IPS-20b (cell line): ENCODE data around the gene RPL37.
"Not testable (repeated sequence)": the region's sequence is repeated elsewhere in the genome, so short reads cannot be mapped to it uniquely, and the experiment has no call there.

ENCODE experiments used
- H3K27ac ChIP-seq: one replicate; pipeline ENCODE4 v1.5.1; 2013; ENCODE audit warnings: low read length
- H3K27me3 ChIP-seq: 2 replicates; pipeline ENCODE4 v1.6.1; 2013; ENCODE audit warnings: mild to moderate bottlenecking, low read length, inconsistent platforms; ENCODE audit not compliant: insufficient read depth
- H3K36me3 ChIP-seq: 2 replicates; pipeline ENCODE4 v1.6.1; 2013; ENCODE audit warnings: low read depth, mild to moderate bottlenecking, inconsistent platforms, low read length, moderate library complexity; ENCODE audit not compliant: insufficient read depth
- H3K4me1 ChIP-seq: 2 replicates; pipeline ENCODE4 v1.6.1; 2013; ENCODE audit warnings: mild to moderate bottlenecking, control low read depth, inconsistent platforms, low read length, moderate library complexity; ENCODE audit not compliant: insufficient read depth
- H3K4me3 ChIP-seq: 2 replicates; pipeline ENCODE4 v1.5.1; 2013; ENCODE audit warnings: mild to moderate bottlenecking, low read length, inconsistent platforms
- H3K9ac ChIP-seq: 2 replicates; pipeline ENCODE4 v1.6.1; 2013; ENCODE audit warnings: low read depth, mild to moderate bottlenecking, inconsistent platforms, low read length, moderate library complexity
- H3K9me3 ChIP-seq: 2 replicates; pipeline ENCODE4 v1.6.1; 2013; ENCODE audit warnings: mild to moderate bottlenecking, low read depth, low read length, inconsistent platforms; ENCODE audit not compliant: insufficient read depth

The RPL37 gene

DNA sequence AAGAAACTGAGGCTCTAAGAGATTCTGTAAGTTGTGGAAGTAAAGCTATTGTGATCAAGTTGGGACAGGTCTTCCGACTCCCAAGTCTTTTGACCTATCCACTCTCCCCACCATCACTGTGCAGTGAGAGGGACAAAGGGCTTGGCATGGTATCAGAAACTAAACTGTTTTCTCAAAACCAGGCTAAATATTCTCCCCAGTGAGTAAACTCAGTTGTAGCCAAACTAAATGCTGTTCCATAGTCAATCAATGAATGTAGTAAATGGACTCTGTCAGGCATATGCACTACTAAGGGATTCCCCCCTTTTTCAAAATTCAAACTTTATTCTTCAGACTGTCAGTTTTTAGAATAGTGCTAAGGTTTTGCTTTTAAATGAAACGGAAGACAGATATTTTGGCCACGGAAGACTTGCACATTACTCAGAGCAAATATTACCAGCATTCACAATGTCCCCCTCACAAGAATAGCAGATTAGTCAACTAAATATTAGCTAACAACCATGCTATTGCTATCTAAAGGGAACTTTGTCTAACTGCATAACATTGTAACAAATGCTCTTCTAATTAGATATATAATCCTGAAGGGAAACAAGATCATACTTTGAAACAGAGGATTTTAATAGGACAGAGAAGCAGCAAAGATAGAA is 44.0 kb downstream of the RPL37 start:
- Histone ChIP-seq H3K27ac (no peak overlapping the region), H3K4me3 (no peak overlapping the region), H3K4me1 (no peaks in the 10 kb centered on the region), H3K9me3 (no peaks in the 10 kb centered on the region; the same call in 1 of the 2 replicates), H3K9ac (no peak overlapping the region), H3K36me3 (peaks cover 10% of the 10 kb centered on the region; the same call in 1 of the 2 replicates), H3K27me3 (no peaks in the 10 kb centered on the region)

DNA sequence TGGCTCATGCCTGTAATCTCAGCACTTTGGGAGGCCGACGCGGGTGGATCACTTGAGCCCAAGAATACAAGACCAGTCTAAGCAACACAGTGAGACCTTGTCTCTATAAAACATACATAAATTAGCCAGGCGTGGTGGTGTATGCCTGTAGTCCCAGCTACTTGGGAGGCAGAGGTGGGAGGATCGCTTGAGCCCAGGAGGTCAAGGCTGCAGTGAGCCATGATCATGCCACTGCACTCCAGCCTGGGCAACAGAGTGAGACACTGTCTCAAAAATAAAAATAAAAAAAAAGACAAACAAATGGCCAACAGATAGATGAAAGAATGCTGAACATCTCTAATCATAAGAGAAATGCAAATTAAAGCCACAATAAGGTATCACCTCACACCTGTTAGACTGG is 46.1 kb downstream of the RPL37 start:
- not testable (repeated sequence) for H3K9me3 ChIP-seq, H3K9ac ChIP-seq, H3K36me3 ChIP-seq

DNA sequence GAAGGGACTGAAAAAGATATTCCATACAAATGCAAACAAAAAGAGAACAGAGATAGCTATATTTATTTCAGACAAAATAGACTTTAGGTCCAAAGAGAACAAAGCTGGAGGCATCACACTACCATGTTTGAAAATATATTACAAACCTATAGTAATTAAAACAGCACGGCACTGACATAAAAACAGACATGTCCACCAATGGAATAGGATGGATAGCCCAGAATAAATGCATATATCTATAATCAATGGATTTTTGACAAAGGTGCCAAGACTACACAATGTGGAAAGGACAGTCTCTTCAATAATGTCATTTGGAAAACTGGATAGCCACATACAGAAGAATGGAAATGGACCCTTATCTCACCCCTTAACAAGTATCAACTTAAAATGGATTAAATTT is 47.0 kb downstream of the RPL37 start:
- H3K36me3 ChIP-seq = 0 out of 2 replicates have a peak, but pooled peaks cover 4% of the 10 kb centered on the region
- no peaks in the 10 kb centered on the region; the same call in 1 of the 2 replicates for H3K9me3 ChIP-seq
- no peaks in the 10 kb centered on the region for H3K4me1 ChIP-seq
- H3K27ac ChIP-seq = no peak overlapping the region
- H3K9ac ChIP-seq = no peak overlapping the region
- no peak overlapping the region for H3K4me3 ChIP-seq
- H3K27me3 ChIP-seq = no peaks in the 10 kb centered on the region

More for the DNA sequence above, 46.1 kb downstream of the RPL37 start:
- H3K27ac ChIP-seq, H3K27me3 ChIP-seq, H3K4me1 ChIP-seq, H3K4me3 ChIP-seq: not testable (repeated sequence)

DNA sequence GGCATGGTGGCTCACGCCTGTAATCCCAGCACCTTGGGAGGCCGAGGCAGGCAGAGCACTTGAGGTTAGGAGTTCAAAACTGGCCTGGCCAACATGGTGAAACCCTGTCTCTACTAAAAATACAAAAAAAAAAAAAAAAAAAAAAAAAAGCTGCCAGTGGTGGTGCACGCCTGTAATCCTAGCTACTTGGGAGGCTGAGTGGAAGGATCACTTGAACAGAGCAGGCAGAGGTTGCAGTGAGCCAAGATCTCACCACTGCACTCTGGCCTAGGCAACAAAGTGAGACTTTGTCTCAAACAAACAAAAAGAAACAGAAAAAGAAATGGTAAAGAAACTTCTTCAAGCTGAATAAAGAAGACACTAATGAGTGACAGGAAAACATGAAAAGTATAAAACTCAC is 48.4 kb downstream of the RPL37 start:
- not testable (repeated sequence) for H3K4me1 ChIP-seq, H3K4me3 ChIP-seq, H3K36me3 ChIP-seq, H3K27ac ChIP-seq, H3K9me3 ChIP-seq, H3K9ac ChIP-seq, H3K27me3 ChIP-seq

DNA sequence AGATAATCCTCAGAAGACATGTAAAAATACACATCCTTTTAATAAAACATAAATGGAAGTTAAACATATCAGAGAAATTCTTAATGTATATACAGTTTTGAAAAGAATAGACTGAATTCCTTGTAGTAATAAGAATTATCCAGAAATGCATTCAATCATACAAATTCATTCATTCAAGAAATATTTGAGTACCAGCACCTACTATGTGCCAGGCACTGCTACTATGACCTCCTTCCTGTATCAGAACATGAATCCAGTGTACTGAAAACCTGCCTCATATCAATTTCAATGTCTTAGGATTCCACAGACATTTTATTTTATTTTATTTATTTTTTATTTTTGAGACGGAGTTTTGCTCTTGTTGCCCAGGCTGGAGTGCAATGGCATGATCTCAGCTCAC is 50.1 kb downstream of the RPL37 start:
- Histone ChIP-seq H3K9me3 (no peaks in the 10 kb centered on the region; the same call in 1 of the 2 replicates), H3K36me3 (0 out of 2 replicates have a peak, but pooled peaks cover 4% of the 10 kb centered on the region), H3K4me3 (no peak overlapping the region), H3K27me3 (no peaks in the 10 kb centered on the region), H3K27ac (no peak overlapping the region), H3K4me1 (no peaks in the 10 kb centered on the region), H3K9ac (no peak overlapping the region)

DNA sequence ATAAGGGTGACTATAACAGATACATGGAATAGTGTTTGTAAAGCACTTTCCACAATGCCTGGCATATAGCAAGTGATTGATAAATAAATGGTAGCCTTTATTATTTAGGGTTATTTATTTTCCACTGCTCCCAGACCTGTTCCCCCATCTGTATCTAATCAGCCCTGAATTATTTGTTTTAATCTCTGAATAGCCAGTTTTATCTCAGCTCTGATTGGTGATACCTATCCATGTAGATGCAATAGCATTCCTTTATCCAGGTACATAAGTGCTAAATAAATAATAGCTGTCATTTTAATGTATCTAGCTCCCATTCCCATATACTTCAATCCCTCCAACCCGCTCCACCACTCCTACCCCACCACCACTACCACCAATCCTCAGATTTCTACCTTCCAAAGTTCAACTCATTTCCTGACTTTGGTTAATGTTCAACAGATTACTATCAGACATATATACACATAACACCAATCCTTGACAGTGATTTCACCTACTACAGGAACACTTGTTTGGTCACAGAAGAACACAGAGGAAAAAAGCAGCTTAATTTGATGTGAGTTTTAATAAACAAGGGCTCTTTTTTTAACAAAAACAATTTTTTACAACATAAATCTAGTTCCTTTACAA is 50.9 kb downstream of the RPL37 start:
- Histone ChIP-seq H3K4me1 (no peaks in the 10 kb centered on the region), H3K27ac (no peak overlapping the region), H3K4me3 (no peak overlapping the region), H3K9me3 (no peaks in the 10 kb centered on the region; the same call in 1 of the 2 replicates), H3K9ac (no peak overlapping the region; the same call in 1 of the 2 replicates), H3K36me3 (0 out of 2 replicates have a peak, but pooled peaks cover 4% of the 10 kb centered on the region), H3K27me3 (no peaks in the 10 kb centered on the region)

DNA sequence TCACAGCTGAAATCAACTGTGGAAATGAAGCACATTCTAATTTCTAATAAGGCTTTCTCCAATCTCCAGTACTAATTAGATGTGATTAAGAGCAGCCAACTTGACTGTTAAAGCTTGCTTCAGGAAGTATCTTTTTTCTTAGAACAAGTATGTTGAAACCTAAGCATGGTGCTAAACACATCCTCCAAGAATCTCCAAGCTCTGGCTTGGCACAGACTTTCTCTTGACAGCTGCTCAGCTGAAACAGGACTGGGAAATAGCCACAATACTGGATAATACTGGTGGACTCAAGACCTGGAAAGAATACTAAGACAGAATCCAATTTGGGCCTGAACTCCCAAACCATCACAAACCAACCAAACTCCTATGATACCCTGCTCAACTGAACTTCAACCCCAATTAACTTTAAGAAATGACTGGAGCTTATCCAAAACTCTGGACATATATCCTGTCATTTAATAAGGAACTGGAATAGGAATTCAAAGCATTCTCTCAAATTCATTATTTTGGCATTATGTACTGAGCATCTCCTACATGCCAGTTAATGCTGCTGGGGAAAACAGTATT is 53.1 kb downstream of the RPL37 start:
- Histone ChIP-seq H3K36me3 (peaks cover 8% of the 10 kb centered on the region; the same call in 1 of the 2 replicates), H3K4me1 (no peaks in the 10 kb centered on the region)

DNA sequence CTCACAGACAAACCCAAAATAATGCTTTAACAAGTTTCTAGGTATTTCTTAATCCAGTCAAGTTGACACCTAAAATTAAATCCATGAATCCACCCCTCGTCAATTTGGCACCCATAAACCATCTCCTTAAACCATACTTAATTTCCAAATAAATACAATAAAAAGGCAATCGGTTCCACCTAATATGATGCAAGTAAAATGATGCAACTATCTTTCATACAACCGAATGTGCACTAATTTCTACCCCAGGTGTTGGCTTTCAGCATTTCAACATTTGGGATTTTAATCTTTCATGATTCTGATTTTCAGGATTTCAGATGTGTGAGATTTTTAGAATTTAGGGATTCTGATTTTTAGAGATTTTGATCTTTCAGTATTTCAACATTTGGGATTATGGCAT is 54.2 kb downstream of the RPL37 start:
- Histone ChIP-seq H3K36me3 (peaks cover 14% of the 10 kb centered on the region), H3K9me3 (no peaks in the 10 kb centered on the region), H3K4me3 (no peak overlapping the region), H3K9ac (no peak overlapping the region), H3K4me1 (no peaks in the 10 kb centered on the region), H3K27ac (no peak overlapping the region), H3K27me3 (no peaks in the 10 kb centered on the region)

More for the DNA sequence above, 53.1 kb downstream of the RPL37 start:
- Histone ChIP-seq H3K27me3 (no peaks in the 10 kb centered on the region), H3K9ac (no peak overlapping the region), H3K27ac (no peak overlapping the region), H3K4me3 (no peak overlapping the region), H3K9me3 (no peaks in the 10 kb centered on the region)

DNA sequence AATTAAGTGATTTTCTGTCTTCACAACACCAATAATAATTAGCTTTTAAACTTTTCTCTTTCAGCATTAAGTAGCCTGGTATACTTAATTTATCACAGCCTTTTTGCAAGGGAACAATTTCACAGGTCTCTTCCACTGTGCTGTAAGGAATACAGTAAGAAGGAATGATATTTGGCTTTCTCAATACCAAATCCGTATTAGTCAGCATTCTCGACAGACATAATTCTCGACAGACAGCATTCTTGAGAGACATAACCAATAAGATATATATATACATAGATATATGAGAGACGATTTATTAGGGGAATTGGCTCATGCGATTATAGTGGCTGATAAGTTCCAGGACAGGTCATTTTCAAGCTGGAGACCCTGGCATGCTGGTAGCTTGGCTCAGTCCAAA is 54.8 kb downstream of the RPL37 start:
- no peak overlapping the region for H3K27ac ChIP-seq
- H3K9ac ChIP-seq = no peak overlapping the region
- no peaks in the 10 kb centered on the region for H3K9me3 ChIP-seq
- no peak overlapping the region for H3K4me3 ChIP-seq
- H3K36me3 ChIP-seq = peaks cover 21% of the 10 kb centered on the region
- H3K4me1 ChIP-seq = no peaks in the 10 kb centered on the region
- no peaks in the 10 kb centered on the region for H3K27me3 ChIP-seq

DNA sequence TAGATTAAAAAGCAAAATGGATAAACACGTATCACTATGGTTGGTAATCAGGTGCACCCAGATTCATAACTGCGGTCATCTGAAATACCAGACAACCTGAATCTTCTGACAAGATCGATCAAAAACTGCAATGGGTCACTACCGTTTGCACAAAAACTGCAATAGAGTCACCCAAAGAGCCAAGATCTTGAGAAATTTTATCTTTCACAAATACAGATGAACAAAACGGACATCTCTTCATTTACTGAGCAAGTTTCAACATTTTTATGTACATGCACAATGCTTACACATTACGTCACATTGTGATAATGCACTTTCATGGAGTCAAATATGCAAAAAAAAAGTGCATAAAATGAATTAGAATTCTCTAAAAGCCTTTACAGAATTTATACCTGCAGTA is 55.5 kb downstream of the RPL37 start:
- peaks cover 27% of the 10 kb centered on the region for H3K36me3 ChIP-seq
- H3K27ac ChIP-seq = no peak overlapping the region
- H3K9me3 ChIP-seq = no peaks in the 10 kb centered on the region
- no peaks in the 10 kb centered on the region for H3K27me3 ChIP-seq
- H3K4me3 ChIP-seq = no peak overlapping the region
- no peaks in the 10 kb centered on the region for H3K4me1 ChIP-seq
- H3K9ac ChIP-seq = no peak overlapping the region

DNA sequence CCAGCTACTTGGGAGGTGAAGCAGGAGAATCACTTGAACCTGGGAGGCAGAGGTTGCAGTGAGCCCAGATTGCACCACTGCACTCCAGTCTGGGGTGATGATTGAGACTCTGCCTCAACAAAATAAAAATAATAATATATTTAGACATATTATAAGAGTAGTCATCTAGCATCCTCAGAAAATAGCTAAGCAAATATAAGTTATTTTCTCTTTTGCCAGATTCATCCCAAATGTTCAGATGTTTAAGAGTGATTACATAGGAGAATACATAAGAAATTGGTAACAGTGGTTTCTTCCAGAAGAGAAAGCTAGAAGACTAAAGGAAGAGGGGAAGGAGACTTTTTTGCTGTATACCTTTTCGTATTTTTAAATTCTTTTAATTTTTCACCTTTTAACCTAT is 56.9 kb downstream of the RPL37 start:
- peaks cover 41% of the 10 kb centered on the region for H3K36me3 ChIP-seq
- no peak overlapping the region for H3K4me3 ChIP-seq
- H3K9me3 ChIP-seq = no peaks in the 10 kb centered on the region

DNA sequence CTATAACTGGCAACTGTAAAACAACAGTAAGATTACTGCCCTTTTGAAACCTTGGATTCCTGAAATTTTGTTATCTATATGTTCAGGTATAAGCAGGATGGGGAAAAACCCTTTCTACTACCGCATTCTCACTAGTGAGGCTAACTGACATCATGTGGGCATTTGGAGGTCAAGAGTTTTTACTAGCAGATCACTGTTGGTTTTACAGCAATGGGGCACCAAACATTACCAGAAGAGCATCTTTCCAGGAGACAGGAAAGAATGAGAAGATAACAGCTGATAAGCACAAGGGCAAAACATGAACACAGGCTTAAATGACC is 58.4 kb downstream of the RPL37 start:
- Histone ChIP-seq H3K27me3 (no peaks in the 10 kb centered on the region), H3K27ac (no peak overlapping the region), H3K36me3 (peaks cover 55% of the 10 kb centered on the region), H3K4me1 (no peaks in the 10 kb centered on the region), H3K4me3 (no peak overlapping the region), H3K9ac (no peak overlapping the region), H3K9me3 (no peaks in the 10 kb centered on the region)

More for the DNA sequence above, 56.9 kb downstream of the RPL37 start:
- no peaks in the 10 kb centered on the region for H3K27me3 ChIP-seq
- no peak overlapping the region for H3K9ac ChIP-seq
- no peak overlapping the region for H3K27ac ChIP-seq
- no peaks in the 10 kb centered on the region for H3K4me1 ChIP-seq
